Lung microvascular endothelial cell (primary cell): ENCODE results near the gene GRB2. TPM values are rescaled to one million over a fixed set of nuclear protein-coding genes. Genes with fewer than 3 reads are reported as not detected.
"Not testable (repeated sequence)": the region's sequence is repeated elsewhere in the genome, so short reads cannot be mapped to it uniquely, and the experiment has no call there.

Source experiments
- DNase-seq, 2 donors: peaks; one replicate each; pipeline versions ENCODE4 v3.0.0 to v3.0.0-alpha.2; 2010; ENCODE audit warnings: low read depth in 2 of 2
- total RNA-seq: library from RNA; depleted of rRNA; stranded (reverse); fragments of >200 nt; gene quantifications from 2 replicates; pipeline ENCODE4 v1.2.1, GENCODE V29; 2014

Gene GRB2
- 55.6 and 77.4 TPM in 2 replicates for total RNA-seq

GRCh38 chr17:75405365-75406221 lies at the start of gene GRB2:
Gene GRB2 (minus strand): TSS chr17:75405678. CDS start chr17:75393628, 12,050 bp downstream.
- DNase-seq, result peak; percentile 97 to 98

GRCh38 chr17:75454672-75455071 lies 49.2 kb upstream of the GRB2 start:
- DNase-seq, result not testable (repeated sequence)

GRCh38 chr17:75454193-75454592 lies 48.7 kb upstream of the GRB2 start:
- DNase-seq, result no peak

GRCh38 chr17:75450270-75450669 lies 44.8 kb upstream of the GRB2 start:
- no peak for DNase-seq

GRCh38 chr17:75447951-75448856 lies 42.7 kb upstream of the GRB2 start:
- no peak for DNase-seq

DNA sequence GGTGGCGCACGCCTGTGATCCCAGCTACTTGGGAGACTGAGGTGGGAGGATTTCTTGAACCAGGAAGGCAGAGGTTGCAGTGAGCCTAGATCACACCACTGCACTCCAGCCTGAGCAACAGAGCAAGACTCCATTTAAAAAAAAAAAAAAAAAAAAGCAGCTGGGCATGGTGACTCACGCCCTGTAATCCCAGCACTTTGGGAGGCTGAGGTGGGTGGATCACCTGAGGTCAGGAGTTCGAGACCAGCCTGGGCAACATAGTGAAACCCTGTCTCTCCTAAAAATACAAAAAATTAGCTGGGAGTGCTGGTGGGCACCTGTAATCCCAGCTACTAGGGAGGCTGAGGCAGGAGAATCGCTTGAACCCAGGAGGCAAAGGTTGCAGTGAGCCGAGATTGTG lies 40.4 kb upstream of the GRB2 start:
- DNase-seq, result not testable (repeated sequence)

DNA sequence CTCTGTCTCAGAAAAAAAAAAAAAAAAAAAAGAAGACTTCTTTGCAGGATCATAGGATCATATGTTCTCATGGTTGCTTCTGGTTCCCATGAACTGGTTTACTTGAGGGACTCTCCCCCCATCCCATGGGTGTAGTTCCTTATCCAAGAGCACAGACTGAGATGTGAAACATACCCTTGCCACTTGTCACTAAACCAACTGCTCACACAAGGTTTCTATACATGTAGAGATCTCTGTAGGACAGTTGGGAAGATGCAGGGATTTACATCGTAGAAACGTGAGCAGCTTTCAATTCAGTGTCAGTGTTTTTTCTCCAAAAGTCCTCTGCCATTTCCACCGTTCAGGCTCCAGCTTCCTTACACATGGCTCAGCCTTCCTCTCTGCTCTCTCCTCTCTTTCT lies 39.8 kb upstream of the GRB2 start:
- DNase-seq, result no peak

DNA sequence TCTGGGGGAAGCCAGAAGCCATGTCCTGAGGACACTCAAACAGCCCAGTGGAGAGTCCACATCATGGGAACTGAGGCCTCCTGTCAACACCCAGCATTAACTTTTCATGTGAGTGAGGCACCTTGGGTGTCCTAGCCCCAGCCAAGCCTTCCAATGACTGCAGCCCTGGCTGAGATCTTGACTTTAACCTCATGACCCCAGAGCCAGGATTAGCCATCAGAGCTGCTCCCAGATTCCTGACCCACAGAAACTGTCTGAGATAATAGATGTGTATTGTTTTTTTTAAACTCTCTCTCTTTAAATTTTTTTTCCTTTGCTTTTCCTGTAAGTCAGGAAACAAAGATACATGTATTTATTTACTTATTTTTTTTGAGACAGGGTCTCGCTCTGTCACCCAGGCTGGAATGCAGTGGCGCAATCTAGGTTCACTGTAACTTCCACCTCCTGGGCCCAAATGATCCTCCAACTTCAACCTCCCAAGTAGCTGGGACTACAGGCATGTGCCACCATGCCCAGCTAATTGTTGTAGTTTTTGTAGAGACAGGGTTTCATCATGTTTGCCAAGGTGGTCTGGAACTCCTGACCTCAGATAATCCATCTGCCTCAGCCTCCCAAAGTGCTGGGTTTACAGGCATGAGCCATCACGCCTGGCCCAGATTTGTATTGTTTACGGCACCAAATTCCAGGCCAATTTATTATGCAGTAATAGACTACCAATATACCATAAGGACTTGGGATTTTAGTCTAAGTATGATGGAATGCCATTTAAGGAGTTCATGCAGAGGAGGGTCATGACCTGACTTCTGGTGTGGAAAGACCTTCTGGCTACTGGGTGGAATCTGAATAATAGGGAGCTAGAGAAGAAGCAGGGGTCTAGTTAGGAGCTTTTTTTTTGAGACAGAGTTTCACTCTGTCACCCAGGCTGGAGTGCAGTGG lies 37.0 kb upstream of the GRB2 start:
- DNase-seq, result no peak

DNA sequence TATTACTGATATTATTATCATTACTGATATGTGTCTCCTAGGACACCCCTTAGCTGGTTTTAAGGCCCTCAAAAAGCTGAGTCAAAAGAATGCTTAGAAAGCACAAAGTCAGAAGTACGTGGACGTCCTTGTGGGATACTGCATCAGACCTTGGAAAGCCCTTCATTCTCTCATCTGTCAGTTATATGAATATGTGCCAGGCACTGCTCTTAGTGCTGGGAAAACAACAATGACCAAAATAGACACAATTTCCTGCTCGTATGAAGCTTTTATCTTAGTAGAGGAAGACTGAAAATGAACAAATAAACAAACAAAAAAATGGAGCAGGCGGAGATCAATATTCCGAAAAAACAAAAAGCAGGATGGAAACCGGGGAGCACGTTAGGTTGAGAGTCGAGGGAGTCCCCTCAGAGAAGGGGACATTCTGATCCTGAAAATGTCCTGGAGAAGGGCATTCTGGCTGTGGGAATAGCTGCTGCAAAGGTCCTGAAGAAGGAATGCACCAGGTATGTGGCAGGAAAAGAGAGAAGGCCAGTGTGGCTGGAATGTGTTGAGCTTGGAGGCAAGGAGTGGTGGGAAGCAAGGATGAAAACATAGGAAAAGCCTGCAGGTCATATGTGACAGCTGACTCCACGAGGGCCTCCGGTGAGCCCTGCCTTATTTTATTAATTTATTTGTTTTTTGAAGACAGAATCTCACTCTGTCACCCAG lies 35.4 kb upstream of the GRB2 start:
- peak; percentile 74 for DNase-seq

DNA sequence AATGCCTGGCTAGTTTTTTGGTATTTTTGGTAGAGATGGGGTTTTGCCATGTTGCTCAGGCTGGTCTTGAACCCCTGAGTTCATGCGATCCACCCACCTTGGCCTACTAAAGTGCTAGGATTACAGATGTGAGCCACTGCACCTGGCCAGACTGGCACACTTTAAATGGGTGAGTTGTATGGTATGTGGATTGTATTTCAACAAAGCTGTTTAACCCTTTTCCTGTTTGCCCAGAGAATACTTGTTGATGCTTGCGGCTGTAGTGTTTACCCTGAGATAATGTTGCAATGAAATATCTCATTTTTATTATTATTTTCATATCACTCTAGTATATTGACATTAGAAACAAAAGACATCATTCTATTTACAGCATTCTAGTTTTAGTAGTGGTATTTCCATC lies 33.8 kb upstream of the GRB2 start:
- DNase-seq, result no peak

- not testable (repeated sequence) for DNase-seq
Measured at GRCh38 chr17:75437404-75437803, 31.9 kb upstream of the GRB2 start.

DNA sequence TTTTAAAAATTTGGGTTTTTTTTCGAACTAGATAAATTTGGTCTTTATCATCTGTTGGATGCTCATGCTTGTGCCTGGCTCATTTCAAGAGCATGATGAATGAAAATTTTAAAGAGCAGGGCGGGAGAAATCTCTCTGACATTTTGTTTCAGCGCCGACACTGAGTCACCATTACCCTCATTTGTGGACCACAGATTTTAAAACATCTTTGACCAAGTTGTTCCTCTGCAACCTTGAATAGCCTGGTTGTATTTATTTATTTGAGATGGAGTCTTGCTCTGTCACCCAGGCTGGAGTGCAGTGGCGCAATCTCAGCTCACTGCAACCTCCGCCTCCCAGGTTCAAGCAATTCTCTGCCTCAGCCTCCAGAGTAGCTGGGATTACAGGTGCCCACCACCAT lies 29.0 kb upstream of the GRB2 start:
- not testable (repeated sequence) for DNase-seq

DNA sequence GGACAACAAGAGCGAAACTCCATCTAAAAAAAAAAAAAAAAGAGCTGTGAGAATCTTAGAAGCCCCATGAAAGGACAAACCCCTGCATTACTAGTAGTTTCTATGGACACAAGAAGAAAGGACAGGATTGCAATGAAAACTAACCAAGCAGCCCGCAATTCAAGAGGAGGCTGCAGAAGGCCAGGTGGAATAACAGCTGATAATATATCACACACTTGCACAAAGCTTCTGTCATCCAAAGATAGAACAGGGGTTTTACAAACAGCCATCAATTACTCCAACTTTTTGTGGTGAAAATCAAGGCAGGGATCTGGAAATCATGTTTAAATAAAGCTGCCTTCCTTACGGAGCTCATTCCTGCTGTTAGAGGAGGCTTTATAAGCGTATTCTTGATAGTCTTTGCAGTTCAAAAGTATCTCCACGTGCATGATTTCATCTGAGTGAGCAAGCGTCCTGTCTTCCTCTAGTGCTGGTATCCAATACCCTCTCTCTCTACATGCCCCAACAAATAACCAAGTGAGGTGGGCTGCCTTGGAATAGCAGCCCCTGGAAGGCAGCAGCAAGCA lies 27.8 kb upstream of the GRB2 start:
- DNase-seq, result no peak

DNA sequence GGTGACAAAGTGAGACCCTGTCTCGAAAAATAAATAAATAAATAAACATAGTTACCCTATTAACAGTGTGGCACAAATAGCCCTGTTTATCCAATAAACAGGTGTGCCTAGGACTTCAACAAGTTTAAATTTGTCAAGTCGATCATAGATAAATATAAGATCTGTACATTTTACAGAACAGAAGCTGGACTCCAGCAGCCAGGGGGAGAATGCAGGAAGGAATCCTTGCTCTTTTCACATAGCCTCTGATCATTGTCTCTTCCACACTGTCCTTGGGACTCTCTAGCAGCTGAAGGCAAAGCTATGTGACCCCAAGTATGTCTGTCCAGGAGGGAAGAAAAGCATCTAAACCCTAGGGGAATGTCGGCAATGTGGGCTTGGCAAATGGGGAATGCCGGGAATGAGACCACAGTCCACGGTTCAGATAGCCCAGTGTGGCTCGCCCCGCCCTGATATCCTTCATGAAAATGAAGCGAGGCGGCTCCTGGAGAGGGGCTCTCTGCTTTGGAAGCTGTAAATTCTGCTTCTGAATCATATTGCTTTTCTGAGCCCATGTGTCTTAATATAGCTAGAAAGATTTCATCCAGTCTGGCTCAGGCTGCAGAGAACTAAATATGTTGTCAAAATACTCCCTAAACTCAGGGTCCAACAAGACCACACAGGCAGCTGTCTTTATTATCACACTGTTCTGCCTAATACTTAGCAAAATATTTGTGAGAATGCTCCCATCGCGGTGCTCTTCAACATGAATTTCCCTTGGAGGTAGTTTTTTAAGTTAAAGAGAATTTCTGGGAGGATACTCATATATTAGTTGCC lies 24.9 kb upstream of the GRB2 start:
- no peak for DNase-seq

DNA sequence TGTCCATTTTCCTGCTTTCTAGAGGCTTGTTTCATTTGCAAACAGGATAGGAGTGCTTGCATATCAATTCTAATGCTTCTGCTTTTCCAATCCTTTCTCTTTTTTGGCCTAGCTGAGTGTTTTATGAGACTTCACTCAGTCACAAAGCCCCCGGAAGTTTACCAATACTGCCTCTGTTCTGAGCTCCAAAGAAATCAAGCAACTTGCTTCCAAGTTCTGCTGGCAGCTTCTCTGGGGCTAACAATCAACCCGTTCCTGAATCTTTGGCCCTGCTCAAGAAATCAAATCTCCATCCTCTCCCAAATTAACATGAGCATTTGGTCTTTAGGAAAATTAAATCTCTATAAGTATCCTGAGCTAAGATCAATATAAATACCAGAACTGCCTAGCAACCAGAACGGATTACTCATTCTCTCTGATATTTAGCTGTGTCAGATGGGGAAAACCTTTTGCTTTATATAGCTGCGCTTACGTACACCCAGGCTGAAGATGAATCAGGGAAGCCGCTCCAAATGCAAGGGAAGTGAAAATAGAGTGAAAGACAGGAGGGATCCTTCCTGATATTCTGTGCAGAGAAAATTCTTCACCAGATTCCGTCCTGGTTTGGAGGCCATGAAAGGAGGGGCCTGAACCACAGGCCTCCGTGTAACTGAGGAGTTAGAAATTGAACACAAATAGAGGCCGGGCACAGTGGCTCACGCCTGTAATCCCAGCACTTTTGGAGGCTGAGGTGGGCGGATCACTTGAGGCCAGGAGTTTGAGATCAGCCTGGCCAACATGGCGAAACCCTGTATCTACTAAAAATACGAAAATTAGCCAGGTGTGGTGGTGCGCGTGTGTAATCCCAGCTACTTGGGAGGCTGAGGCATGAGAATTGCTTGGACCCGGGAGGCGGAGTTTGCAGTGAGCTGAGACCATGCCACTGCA lies 23.3 kb upstream of the GRB2 start:
- DNase-seq, result peak; percentile 70 to 75

GRCh38 chr17:75418531-75418930 lies 13.1 kb upstream of the GRB2 start:
- DNase-seq, result no peak

DNA sequence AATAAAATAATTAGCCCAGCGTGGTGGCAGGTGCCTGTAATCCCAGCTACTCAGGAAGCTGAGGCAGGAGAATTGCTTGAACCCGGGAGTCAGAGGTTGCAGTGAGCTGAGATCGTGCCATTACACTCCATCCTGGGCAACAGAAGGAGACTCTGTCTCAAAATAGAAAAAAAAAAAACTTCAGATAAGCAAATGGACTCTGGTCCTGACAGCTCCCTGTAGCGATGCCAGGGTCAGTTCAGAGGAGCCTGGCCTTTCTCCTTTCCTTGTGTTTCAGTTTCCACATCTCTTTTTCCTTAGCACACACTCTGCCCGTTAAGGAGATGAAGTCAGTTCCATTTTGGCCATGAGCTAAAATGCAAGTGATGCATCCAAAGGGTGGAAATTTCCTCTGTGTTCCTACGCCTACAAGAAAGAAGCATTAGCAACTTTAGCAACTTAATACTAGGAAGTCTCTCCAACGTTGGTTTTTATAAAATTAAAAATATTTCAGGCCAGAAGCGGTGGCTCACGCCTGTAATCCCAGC lies 11.6 kb upstream of the GRB2 start:
- no peak for DNase-seq

DNA sequence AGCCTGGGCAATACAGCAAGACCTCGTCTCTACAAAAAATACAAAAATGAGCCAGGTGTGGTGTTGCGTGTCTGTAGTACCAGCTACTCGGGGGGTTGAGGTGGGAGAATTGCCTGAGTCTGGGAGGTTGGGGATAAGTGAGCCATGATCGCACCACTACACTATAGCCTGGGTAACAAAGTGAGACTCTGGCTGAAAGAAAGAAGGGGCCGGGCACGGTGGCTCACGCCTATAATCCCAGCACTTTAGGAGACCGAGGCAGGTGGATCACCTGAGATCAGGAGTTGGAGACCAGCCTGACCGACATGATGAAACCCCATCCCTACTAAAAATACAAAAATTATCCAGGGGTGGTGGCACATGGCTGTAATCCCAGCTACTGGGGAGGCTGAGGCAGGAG lies 10.5 kb upstream of the GRB2 start:
- no peak for DNase-seq
